Omental fat pad (tissue), 4 donors: Measurements from ENCODE around the gene CPSF2. TPM values are rescaled to one million over a fixed set of nuclear protein-coding genes. Genes with fewer than 3 reads are reported as not detected.
A peak's percentile ranks its signal among the peaks of the same experiment; 100 is the strongest.
"Not testable (repeated sequence)": the region's sequence is repeated elsewhere in the genome, so short reads cannot be mapped to it uniquely, and the experiment has no call there.

Source experiments
- ATAC-seq: fragments of 150-250 bp; one replicate; pipeline ENCODE4 v1.9.1; 2016; ENCODE audit warnings: mild to moderate bottlenecking, moderate library complexity; ENCODE audit not compliant: low FRiP score
- DNase-seq: peaks from one replicate; pipeline ENCODE4 v3.0.0-alpha.2; 2019; ENCODE audit warnings: low spot score
- CTCF ChIP-seq, 3 donors: fragments of 450-650 bp; IDR thresholded peaks; one replicate each; pipeline ENCODE4 v1.5.1; 2016 to 2017; ENCODE audit warnings: antibody characterized with exemption in 3 of 3, mild to moderate bottlenecking in 3 of 3, moderate library complexity in 2 of 3
- total RNA-seq, 4 donors: library from RNA; depleted of rRNA; stranded (reverse); fragments of >200 nt; gene quantifications; one replicate each; pipeline ENCODE4 v1.1.0, GENCODE V29; 2016

CPSF2 gene
- total RNA-seq, 4 donors from 2014 or later = 30.1 to 33.4 (median 30.3) TPM

DNA sequence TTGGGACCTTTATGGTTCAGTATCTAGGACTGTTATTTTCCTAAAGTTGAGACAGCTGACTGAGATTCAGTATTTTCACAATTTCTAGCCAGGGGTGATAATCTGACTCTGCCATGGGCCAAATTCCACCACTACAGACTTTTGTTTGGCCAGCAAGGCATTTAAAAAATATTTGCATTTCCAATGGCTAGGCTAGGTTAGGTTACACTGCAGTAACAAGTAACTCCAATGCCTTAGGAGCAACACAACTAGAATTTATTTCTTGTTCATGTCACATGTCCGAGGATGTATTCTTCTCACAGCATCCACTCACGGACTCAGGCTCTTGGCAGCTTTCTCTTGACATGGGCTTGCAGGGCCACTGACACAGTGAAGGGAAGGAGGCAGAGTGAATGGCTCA is 83.0 kb downstream of the CPSF2 start:
- TF ChIP-seq CTCF (IDR thresholded peaks at IDR 0.05) = no peak
- no peak for DNase-seq
- ATAC-seq = no peak

DNA sequence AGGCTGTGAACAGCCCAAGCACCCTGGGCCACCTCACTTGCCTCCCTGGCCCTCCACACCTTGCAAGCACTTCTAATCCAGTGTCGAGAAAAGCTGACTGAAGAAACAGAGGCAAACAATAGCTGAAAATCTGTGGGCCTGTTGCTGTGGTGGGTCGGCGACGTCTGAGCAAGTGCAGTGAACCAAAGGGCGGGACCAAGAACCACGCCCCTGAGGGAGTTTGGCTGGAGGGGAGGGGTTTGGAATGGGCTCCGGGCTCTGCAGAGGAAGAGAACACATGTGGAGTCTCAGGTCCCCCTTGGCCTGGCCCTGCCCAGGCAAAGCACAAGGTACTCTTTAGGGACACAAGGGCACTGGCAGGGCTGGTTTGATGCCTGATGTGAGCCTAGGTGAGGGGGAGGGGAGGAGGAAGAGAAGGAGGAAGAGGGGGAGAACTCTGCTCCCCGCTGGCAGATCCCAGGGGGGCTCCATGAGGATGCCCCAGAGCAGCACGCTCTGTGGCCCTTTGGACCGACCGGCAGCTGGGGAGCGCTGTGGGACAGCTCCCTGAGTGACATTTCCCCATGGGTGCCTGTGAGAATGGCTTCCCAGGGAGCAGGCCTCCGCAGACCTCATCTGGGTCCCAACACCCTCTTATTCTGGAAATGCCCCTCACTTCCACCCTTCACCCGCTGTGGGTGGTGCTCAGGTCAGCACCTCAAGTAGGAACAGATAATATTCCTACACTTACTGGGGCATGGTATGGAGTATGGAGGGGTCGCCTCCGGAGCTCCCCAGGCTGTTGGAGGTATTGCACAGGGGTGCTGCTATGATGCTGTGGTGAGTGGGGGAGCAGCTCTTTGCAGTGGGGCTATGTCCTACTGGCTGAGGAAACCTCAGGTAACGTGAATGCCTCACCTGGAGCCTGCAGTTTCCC is 85.5 kb downstream of the CPSF2 start:
- ATAC-seq (no peak), DNase-seq (no peak)
- TF ChIP-seq CTCF (IDR thresholded peaks at IDR 0.05) = no peak

DNA sequence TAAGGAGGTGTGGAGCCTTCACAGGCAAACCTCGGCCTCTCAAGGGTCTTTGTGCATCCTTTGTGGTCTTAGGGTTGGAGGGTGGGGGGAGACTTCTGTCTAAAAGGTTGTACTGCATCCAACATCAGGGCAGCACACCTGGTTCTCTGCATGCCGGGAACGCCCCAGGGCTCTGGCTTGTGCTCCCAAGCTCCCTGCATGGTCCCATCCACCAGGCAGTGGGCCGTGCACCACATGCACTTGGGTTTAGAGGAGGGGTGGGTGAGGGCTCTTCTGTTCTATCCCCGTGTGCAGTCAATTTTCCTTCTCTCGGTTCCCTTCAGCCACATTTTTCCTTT is 86.1 kb downstream of the CPSF2 start:
- TF ChIP-seq CTCF (IDR thresholded peaks at IDR 0.05) = no peak
- DNase-seq (no peak), ATAC-seq (peak; percentile 20)

DNA sequence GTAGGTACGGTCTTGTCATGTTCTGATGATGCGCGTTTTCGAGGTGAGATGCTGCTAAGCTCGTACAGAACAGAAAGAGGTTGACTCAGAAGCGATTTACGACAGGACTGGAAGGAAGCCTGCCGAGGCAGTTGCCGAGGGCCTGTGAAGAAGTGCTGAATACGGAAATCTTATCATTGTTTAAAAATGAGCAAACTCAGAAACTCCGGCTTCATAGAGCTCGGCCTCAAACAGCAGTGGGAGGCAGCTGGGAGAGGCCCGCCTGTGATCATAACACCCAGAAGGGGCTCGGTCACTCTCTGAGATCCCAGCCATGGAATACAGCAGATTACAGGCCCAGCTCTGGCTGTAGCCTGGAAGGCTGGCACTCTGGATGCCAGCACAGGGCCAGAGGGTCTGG is 87.4 kb downstream of the CPSF2 start:
- no peak for DNase-seq
- TF ChIP-seq CTCF (IDR thresholded peaks at IDR 0.05) = no peak
- no peak for ATAC-seq

- not testable (repeated sequence) for ATAC-seq, DNase-seq
Measured at GRCh38 chr14:92213125-92213524, 91.4 kb downstream of the CPSF2 start.

- no peak for ATAC-seq
- no peak for TF ChIP-seq CTCF (IDR thresholded peaks at IDR 0.05)
- DNase-seq = no peak
Measured at GRCh38 chr14:92215579-92215978, 93.8 kb downstream of the CPSF2 start.

- DNase-seq = no peak
- ATAC-seq = no peak
- no peak for TF ChIP-seq CTCF (IDR thresholded peaks at IDR 0.05)
Measured at GRCh38 chr14:92217936-92218335, 96.2 kb downstream of the CPSF2 start.

Other genes starting within 250 kb of the CPSF2 start
- gene FBLN5, start 174.3 kb upstream of the CPSF2 start, total RNA-seq = 100 to 1,000 TPM; 119 to 282 (median 171) TPM
- gene TRIP11, start 81.9 kb upstream of the CPSF2 start, total RNA-seq = 10 to 100 TPM; 26.2 to 43.6 (median 40.6) TPM
- gene ATXN3, start 15.4 kb upstream of the CPSF2 start, total RNA-seq = 10 to 100 TPM; 23.4 to 37.9 (median 36.4) TPM
- 100 to 1,000 TPM; 145 to 353 (median 290) TPM for gene NDUFB1, start 263 bp upstream of the CPSF2 start, total RNA-seq
- gene SLC24A4, start 201.2 kb downstream of the CPSF2 start, total RNA-seq = 1 to 10 TPM in 2 of 4 donors, under 1 TPM in 2; 0.48 to 2.2 (median 0.79) TPM